Liver (tissue), 9 donors: ENCODE data around the gene NME8. TPM values are rescaled to one million over a fixed set of nuclear protein-coding genes. Genes with fewer than 3 reads are reported as not detected.

Experiments used
- DNase-seq: peaks from one replicate; pipeline ENCODE4 v3.0.0-alpha.2; 2017; ENCODE audit warnings: low spot score
- H3K27ac ChIP-seq, 2 donors: one replicate each; pipeline ENCODE4 v1.7.0; 2013; ENCODE audit warnings: inconsistent platforms in 2 of 2, low read length in 2 of 2, control low read depth in 1 of 2, low read depth in 1 of 2, mild to moderate bottlenecking in 1 of 2
- H3K27me3 ChIP-seq, 4 donors: one replicate each; pipeline versions ENCODE4 v1.6.1 to v1.7.0; 2013; ENCODE audit warnings: low read length in 3 of 4, inconsistent platforms in 1 of 4, mild to moderate bottlenecking in 1 of 4, moderate library complexity in 1 of 4; ENCODE audit not compliant: control insufficient read depth in 4 of 4, insufficient read depth in 4 of 4
- H3K36me3 ChIP-seq, 4 donors: one replicate each; pipeline versions ENCODE4 v1.6.1 to v1.7.0; 2013; ENCODE audit warnings: low read length in 3 of 4, mild to moderate bottlenecking in 3 of 4, low read depth in 1 of 4, moderate library complexity in 1 of 4; ENCODE audit not compliant: control insufficient read depth in 4 of 4, insufficient read depth in 3 of 4
- H3K4me1 ChIP-seq, 4 donors: one replicate each; pipeline versions ENCODE4 v1.6.1 to v1.7.0; 2013; ENCODE audit warnings: low read length in 3 of 4, mild to moderate bottlenecking in 3 of 4, moderate library complexity in 1 of 4; ENCODE audit not compliant: control insufficient read depth in 4 of 4, insufficient read depth in 4 of 4
- H3K4me3 ChIP-seq, 3 donors: one replicate each; pipeline versions ENCODE4 v1.6.1 to v1.7.0; 2013; ENCODE audit warnings: low read length in 3 of 3, control low read depth in 1 of 3, low read depth in 1 of 3, mild to moderate bottlenecking in 1 of 3
- H3K9ac ChIP-seq, 2 donors: one replicate each; pipeline ENCODE4 v1.7.0; 2013; ENCODE audit warnings: low read length in 2 of 2, mild to moderate bottlenecking in 2 of 2, moderate library complexity in 2 of 2, control low read depth in 1 of 2, low read depth in 1 of 2
- H3K9me3 ChIP-seq, 4 donors: one replicate each; pipeline versions ENCODE4 v1.6.1 to v1.7.0; 2013; ENCODE audit warnings: low read length in 3 of 4; ENCODE audit not compliant: control insufficient read depth in 4 of 4
- CTCF ChIP-seq: fragments of 150-350 bp; IDR thresholded peaks from 2 replicates; pipeline ENCODE4 v1.5.1; 2017; ENCODE audit warnings: improper control_type of control experiment, low read depth, low read length; ENCODE audit not compliant: missing input control
- EGR1 ChIP-seq, 2 donors: IDR thresholded peaks; 2 replicates each; pipeline ENCODE4 v1.6.1; 2016 to 2018; ENCODE audit warnings: antibody characterized with exemption in 2 of 2, low read depth in 2 of 2
- FOXA1 ChIP-seq: IDR thresholded peaks from 2 replicates; pipeline ENCODE4 v1.6.1; 2016; ENCODE audit warnings: antibody characterized with exemption
- HNF4G ChIP-seq: IDR thresholded peaks from 2 replicates; pipeline ENCODE4 v1.6.1; 2016; ENCODE audit warnings: antibody characterized with exemption
- NR2F2 ChIP-seq: IDR thresholded peaks from 2 replicates; pipeline ENCODE4 v1.6.1; 2016; ENCODE audit warnings: antibody characterized with exemption
- RAD21 ChIP-seq, 2 donors: IDR thresholded peaks; 2 replicates each; pipeline ENCODE4 v1.6.1; 2016; ENCODE audit warnings: antibody characterized with exemption in 2 of 2, mild to moderate bottlenecking in 2 of 2
- ZBTB33 ChIP-seq: IDR thresholded peaks from 2 replicates; pipeline ENCODE4 v1.6.1; 2016; ENCODE audit warnings: antibody characterized with exemption
- WGBS: extraction: QIAGEN DNeasy Blood & Tissue Kit; methylation state at CpG from one replicate; pipeline ENCODE4 v1.1.7; 2013; 5-methylcytosine and 5-hydroxymethylcytosine counted together
- polyA plus RNA-seq, 2 donors: library from polyadenylated mRNA; stranded (reverse) in 1 of 2; unstranded in 1 of 2; fragments of 200-250 nt in 1 of 2; fragments of >200 nt in 1 of 2; fragmentation: Nextera tagmentation in 1 of 2; extraction: Ambion mirVana in 1 of 2; gene quantifications; one replicate each; pipeline versions ENCODE4 v1.2.1 to v1.2.3, GENCODE V29; 2013 to 2015
- total RNA-seq, 2 donors: library from RNA; depleted of rRNA; stranded (reverse); fragments of >200 nt; gene quantifications; one replicate each; pipeline ENCODE4 v1.2.3, GENCODE V29; 2014
- donor health status: healthy.
- donor health status: healthy.
- donor health status: healthy.
- donor health status: healthy.
- donor health status: healthy.

The NME8 gene
- total and polyA plus RNA-seq, 4 donors, result 0.08 to 0.09 TPM; not detected in 2

GRCh38 chr7:37899712-37900247 lies 51.4 kb downstream of the NME8 start:
- DNase-seq, result no peak
- Histone ChIP-seq H3K4me1 (peaks cover 3 to 11% (median 7%) of the 10 kb centered on the region in 4 donors), H3K36me3 (no peaks in the 10 kb centered on the region), H3K27me3 (no peaks in the 10 kb centered on the region), H3K9me3 (no peaks in the 10 kb centered on the region), H3K27ac (no peak overlapping the region), H3K9ac (no peak overlapping the region), H3K4me3 (no peak overlapping the region)
- TF ChIP-seq CTCF, result no peak
- TF ChIP-seq RAD21 (IDR thresholded peaks at IDR 0.05), result no peak
- TF ChIP-seq EGR1 (IDR thresholded peaks at IDR 0.05; ENCODE audit: low read depth in 2 of 2), result no peak
- 69% methylated on average over 3 of the region's 3 CpGs for WGBS

DNA sequence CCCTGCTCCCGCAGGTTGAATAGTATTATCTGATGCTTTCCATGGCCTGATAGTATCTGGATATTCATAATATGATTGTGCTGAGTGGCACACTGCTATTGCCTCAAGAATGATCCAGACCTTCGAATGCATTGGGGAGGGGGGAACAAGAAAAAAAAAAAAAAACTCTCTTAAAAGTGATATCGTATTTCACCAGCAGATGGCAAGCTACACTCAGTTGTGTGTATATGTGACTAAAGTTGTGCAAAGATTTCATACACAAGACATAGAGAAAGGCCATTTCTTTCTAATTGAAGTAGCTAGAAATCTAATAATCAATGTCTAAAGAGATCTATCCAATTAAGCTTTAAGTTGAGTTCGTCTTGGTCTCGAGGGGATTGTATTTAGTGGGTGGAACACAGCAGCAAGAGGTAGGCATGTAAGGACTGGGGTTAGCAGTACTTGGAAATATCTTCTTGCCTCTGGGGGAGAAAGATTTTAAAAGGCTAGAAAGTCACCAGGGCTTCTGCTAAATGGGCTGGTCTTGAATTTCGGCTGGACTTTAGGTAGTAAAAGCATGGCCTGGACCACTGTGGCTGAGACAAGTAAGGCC lies 52.9 kb downstream of the NME8 start:
- Histone ChIP-seq H3K27ac (no peak overlapping the region), H3K4me3 (no peak overlapping the region)

More for the DNA sequence above, 52.9 kb downstream of the NME8 start:
- Histone ChIP-seq H3K36me3 (no peaks in the 10 kb centered on the region), H3K9me3 (no peaks in the 10 kb centered on the region), H3K27me3 (no peaks in the 10 kb centered on the region), H3K4me1 (peaks cover 3 to 11% (median 7%) of the 10 kb centered on the region in 4 donors), H3K9ac (no peak overlapping the region)
- no peak for TF ChIP-seq ZBTB33
- TF ChIP-seq FOXA1, result no peak
- TF ChIP-seq RAD21 (IDR thresholded peaks at IDR 0.05), result peak; percentile 86 to 89
- TF ChIP-seq EGR1 (IDR thresholded peaks at IDR 0.05; ENCODE audit: low read depth in 2 of 2), result no peak
- TF ChIP-seq CTCF, result peak; percentile 53
- no peak for TF ChIP-seq NR2F2
- TF ChIP-seq HNF4G, result no peak
- no peak for DNase-seq
- WGBS, result 24% methylated on average over 6 of the region's 6 CpGs
